ENCODE measurements around the gene GLIS1.
A peak's percentile ranks its signal among the peaks of the same experiment; 100 is the strongest.

The GLIS1 gene

DNA sequence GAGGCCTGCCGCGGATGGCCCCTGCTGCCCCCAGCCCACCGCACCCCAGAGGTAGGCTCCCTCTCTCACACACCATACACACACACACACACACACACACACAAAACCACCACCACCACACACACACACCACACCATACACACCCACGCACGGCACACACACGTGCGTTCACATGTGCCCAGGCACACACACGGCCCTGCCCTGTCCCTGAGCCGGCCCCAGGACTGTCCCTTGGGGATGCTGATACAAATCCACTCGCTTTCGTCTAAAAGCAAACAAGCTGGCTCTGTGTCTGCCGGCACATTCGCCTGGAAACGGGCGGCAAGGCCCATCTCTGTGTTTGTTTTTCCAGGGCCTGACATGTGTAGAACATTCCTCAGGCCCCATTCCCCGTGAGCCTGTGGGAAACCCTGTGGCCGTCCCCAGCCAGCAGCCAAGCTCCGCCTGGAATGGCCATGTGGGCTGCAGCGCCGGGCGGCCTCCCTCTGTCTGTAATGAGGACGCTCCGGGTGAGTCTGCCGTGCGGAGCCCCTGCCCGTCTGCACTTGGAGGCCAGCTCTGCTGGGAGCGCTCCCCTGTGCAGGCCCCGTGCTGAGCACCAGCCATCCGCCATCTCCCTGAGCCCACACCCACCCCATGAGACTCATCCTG, 212.4 kb downstream of the GLIS1 start:
- TF ChIP-seq, protein P1, sequence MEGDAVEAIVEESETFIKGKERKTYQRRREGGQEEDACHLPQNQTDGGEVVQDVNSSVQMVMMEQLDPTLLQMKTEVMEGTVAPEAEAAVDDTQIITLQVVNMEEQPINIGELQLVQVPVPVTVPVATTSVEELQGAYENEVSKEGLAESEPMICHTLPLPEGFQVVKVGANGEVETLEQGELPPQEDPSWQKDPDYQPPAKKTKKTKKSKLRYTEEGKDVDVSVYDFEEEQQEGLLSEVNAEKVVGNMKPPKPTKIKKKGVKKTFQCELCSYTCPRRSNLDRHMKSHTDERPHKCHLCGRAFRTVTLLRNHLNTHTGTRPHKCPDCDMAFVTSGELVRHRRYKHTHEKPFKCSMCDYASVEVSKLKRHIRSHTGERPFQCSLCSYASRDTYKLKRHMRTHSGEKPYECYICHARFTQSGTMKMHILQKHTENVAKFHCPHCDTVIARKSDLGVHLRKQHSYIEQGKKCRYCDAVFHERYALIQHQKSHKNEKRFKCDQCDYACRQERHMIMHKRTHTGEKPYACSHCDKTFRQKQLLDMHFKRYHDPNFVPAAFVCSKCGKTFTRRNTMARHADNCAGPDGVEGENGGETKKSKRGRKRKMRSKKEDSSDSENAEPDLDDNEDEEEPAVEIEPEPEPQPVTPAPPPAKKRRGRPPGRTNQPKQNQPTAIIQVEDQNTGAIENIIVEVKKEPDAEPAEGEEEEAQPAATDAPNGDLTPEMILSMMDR (IDR thresholded peaks at IDR 0.05; ENCODE audit: insufficient read depth, low read length, missing control alignments), result no peak
- CTCF ChIA-PET, result interaction anchor here (1.0 to 1.4 kb wide), 2 partner anchors 8 to 18 kb away, joined by 3 read pairs; no protein-coding TSS in a partner anchor
- POLR2A ChIA-PET, result interaction anchor here (1.0 to 2.1 kb wide), 2 partner anchors 14 to 15 kb away, joined by 3 to 6 read pairs; no protein-coding TSS in a partner anchor
- H3K4me3 ChIP-seq (ENCODE audit: low read depth, low read length), result no peak overlapping the region
- DNase-seq (ENCODE audit: low read depth, low spot score), result peak; percentile 74

DNA sequence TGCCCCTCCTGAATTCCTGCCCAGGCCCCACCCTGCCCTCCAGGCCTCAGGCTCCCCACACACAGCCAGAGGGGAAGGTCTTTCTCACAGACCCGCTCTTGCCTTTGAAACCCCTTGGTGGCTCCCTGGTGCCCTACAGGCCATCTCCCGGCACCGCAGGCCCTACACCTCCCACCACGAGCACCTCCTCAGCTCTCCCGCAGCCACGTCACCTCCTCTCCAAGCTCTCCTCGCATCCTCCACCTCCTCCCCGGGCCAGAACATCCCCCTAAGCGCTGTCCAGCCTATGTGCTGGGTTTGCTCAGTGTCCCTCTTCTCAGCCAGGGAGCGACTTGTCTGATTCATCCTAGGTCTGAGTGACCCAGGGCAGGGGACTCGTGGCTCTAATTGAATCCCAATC, 213.4 kb downstream of the GLIS1 start:
- TF ChIP-seq, protein P1 (IDR thresholded peaks at IDR 0.05; ENCODE audit: insufficient read depth, low read length, missing control alignments), result no peak
- CTCF ChIA-PET, result interaction anchor here (1.1 to 1.5 kb wide), 2 partner anchors 9 to 40 kb away, joined by 3 to 4 read pairs; no protein-coding TSS in a partner anchor
- DNase-seq (ENCODE audit: low read depth, low spot score), result no peak

DNA sequence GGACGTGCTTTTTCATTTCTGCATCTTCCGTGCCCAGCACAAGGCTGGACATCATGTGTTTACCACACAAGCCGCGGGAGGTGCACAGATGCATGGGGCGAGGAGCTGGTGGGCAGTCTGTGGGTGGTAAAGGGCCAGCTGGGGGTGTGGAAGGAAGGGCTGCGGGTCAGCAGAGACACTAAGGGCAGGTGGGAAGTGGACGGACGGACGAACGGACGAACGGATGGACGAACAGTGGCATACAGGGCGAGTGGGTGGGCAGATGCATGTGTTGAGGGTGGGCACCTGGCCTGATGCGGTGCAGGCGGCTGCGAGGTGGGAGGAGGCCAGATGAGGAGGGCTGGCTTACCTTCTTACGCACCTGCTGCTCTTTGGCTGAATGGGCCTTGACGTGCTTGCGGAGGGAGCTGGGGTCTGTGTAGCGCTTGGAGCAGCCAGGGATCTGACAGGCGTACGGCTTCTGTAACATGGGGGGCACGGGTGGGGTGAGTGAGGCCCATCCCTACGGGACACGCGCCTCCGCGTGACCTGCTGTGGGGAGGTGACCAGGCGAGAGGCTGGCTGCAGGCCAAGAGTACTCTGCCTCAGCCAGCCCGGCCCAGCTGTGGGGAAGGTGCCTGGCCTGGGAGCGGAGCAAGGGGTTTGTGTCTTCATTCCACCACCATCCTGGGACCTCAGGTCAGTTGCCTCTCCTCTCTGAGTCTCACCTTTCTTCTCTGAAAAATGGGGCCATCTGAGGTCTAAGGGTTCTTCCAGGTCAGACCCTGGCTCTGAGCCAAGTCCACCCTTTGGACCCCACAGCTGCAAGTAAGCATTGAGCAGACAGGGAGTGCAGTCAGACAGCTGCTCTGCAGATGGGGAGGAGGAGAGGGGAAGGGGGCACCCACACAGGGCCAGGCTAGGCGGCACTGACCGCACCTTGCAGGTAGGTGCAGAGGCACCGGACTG, 214.3 kb downstream of the GLIS1 start:
- CTCF ChIA-PET, result interaction anchor here (1.1 to 1.5 kb wide), 2 partner anchors 8 to 39 kb away, joined by 3 to 4 read pairs; no protein-coding TSS in a partner anchor
- POLR2A ChIA-PET, result interaction anchor here (2.1 kb wide), 1 partner anchor 17 kb away, joined by 6 read pairs; no protein-coding TSS in a partner anchor
- DNase-seq (ENCODE audit: low read depth, low spot score), result no peak

More for the DNA sequence above, 213.4 kb downstream of the GLIS1 start:
- POLR2A ChIA-PET, result interaction anchor here (2.1 kb wide), 1 partner anchor 16 kb away, joined by 6 read pairs; no protein-coding TSS in a partner anchor
- H3K4me3 ChIP-seq (ENCODE audit: low read depth, low read length), result no peak overlapping the region

GRCh38 chr1:53521924-53522552, 216.9 kb downstream of the GLIS1 start:
- POLR2A ChIA-PET, result no interaction called here
- TF ChIP-seq, protein P1 (IDR thresholded peaks at IDR 0.05; ENCODE audit: insufficient read depth, low read length, missing control alignments), result no peak

More for the DNA sequence above, 214.3 kb downstream of the GLIS1 start:
- TF ChIP-seq, protein P1 (IDR thresholded peaks at IDR 0.05; ENCODE audit: insufficient read depth, low read length, missing control alignments), result no peak
- H3K4me3 ChIP-seq (ENCODE audit: low read depth, low read length), result no peak overlapping the region

GRCh38 chr1:53520481-53520880, 218.5 kb downstream of the GLIS1 start:
- ChIA-PET CTCF (no interaction called here), POLR2A (no interaction called here)
- DNase-seq (ENCODE audit: low read depth, low spot score), result no peak
- H3K4me3 ChIP-seq (ENCODE audit: low read depth, low read length), result no peak overlapping the region
- TF ChIP-seq, protein P1 (IDR thresholded peaks at IDR 0.05; ENCODE audit: insufficient read depth, low read length, missing control alignments), result no peak

More at GRCh38 chr1:53521924-53522552, 216.9 kb downstream of the GLIS1 start:
- no peak for DNase-seq (ENCODE audit: low read depth, low spot score)
- H3K4me3 ChIP-seq (ENCODE audit: low read depth, low read length), result no peak overlapping the region
- CTCF ChIA-PET, result no interaction called here
